GM12878 (cell line): Measurements from ENCODE around the gene SDS. TPM values are rescaled to one million over a fixed set of nuclear protein-coding genes. Genes with fewer than 3 reads are reported as not detected.

Source experiments
- BCL3 ChIP-seq: IDR thresholded peaks from 2 replicates; pipeline ENCODE4 v1.6.1; 2011; ENCODE audit warnings: borderline replicate concordance, low read depth, mild to moderate bottlenecking, moderate library complexity, low read length; ENCODE audit not compliant: insufficient read depth, poor library complexity, severe bottlenecking
- BMI1 ChIP-seq: fragments of 450-650 bp; IDR thresholded peaks from 2 replicates; pipeline ENCODE4 v1.6.1; 2016; ENCODE audit warnings: mild to moderate bottlenecking, moderate library complexity, borderline replicate concordance
- CBX3 ChIP-seq: fragments of 200-600 bp; sonication (generic); IDR thresholded peaks from 2 replicates; pipeline ENCODE4 v1.6.1; 2016; ENCODE audit warnings: low read depth, borderline replicate concordance
- ESRRA ChIP-seq: IDR thresholded peaks from 2 replicates; pipeline ENCODE4 v1.6.1; 2012; ENCODE audit warnings: mild to moderate bottlenecking, low read length, improper control_type of control experiment
- HCFC1 ChIP-seq: fragments of 150-350 bp; IDR thresholded peaks from 2 replicates; pipeline ENCODE4 v1.6.1; 2014; ENCODE audit warnings: low read length
- IKZF1 ChIP-seq: fragments of 450-650 bp; conservative IDR thresholded peaks from 2 replicates; pipeline ENCODE4 v1.6.1; 2017; ENCODE audit warnings: antibody characterized with exemption, mild to moderate bottlenecking
- IRF4 ChIP-seq: IDR thresholded peaks from 2 replicates; pipeline ENCODE4 v1.6.1; 2011; ENCODE audit warnings: low read depth, low read length
- LARP7 ChIP-seq: fragments of 450-650 bp; IDR thresholded peaks from 2 replicates; pipeline ENCODE4 v1.6.1; 2017; ENCODE audit warnings: mild to moderate bottlenecking
- MLLT1 ChIP-seq: fragments of 450-650 bp; IDR thresholded peaks from 2 replicates; pipeline ENCODE4 v1.6.1; 2016; ENCODE audit warnings: mild to moderate bottlenecking
- MYC ChIP-seq: IDR thresholded peaks from 2 replicates; pipeline ENCODE4 v1.6.1; 2011; ENCODE audit warnings: mild to moderate bottlenecking, low read length, moderate library complexity, inconsistent platforms; ENCODE audit not compliant: insufficient read depth, insufficient replicate concordance, insufficient read length, severe bottlenecking
- NFIC ChIP-seq: IDR thresholded peaks from 2 replicates; pipeline ENCODE4 v1.6.1; 2012; ENCODE audit warnings: low read depth, mild to moderate bottlenecking, inconsistent platforms, low read length, moderate library complexity
- NFXL1 ChIP-seq: fragments of 450-650 bp; IDR thresholded peaks from 2 replicates; pipeline ENCODE4 v1.6.1; 2017; ENCODE audit warnings: antibody characterized with exemption, mild to moderate bottlenecking, borderline replicate concordance
- NR2C1 ChIP-seq: fragments of 450-650 bp; IDR thresholded peaks from 2 replicates; pipeline ENCODE4 v1.6.1; 2017; ENCODE audit warnings: antibody characterized with exemption, mild to moderate bottlenecking, moderate library complexity
- PAX8 ChIP-seq: fragments of 450-650 bp; IDR thresholded peaks from 2 replicates; pipeline ENCODE4 v1.6.1; 2017; ENCODE audit warnings: mild to moderate bottlenecking, moderate library complexity
- POLR2AphosphoS5 ChIP-seq: IDR thresholded peaks from 2 replicates; pipeline ENCODE4 v1.6.1; 2011; ENCODE audit warnings: mild to moderate bottlenecking, low read length, inconsistent platforms
- POU2F2 ChIP-seq: IDR thresholded peaks from 3 replicates; pipeline ENCODE4 v1.6.1; 2011; ENCODE audit warnings: low read depth, mild to moderate bottlenecking, low read length, borderline replicate concordance
- RAD51 ChIP-seq: fragments of 450-650 bp; IDR thresholded peaks from 2 replicates; pipeline ENCODE4 v1.6.1; 2016; ENCODE audit warnings: moderate library complexity, mild to moderate bottlenecking, inconsistent platforms
- RB1 ChIP-seq: fragments of 450-650 bp; formaldehyde crosslinking; IDR thresholded peaks from 2 replicates; pipeline ENCODE4 v1.6.1; 2017; ENCODE audit warnings: mild to moderate bottlenecking, borderline replicate concordance
- RCOR1 ChIP-seq: conservative IDR thresholded peaks from 2 replicates; pipeline ENCODE4 v1.6.1; 2012; ENCODE audit warnings: low read depth, low read length, improper control_type of control experiment
- TCF12 ChIP-seq: IDR thresholded peaks from 2 replicates; pipeline ENCODE4 v1.6.1; 2011; ENCODE audit warnings: low read depth, mild to moderate bottlenecking, low read length
- ZNF622 ChIP-seq: fragments of 450-650 bp; IDR thresholded peaks from 2 replicates; pipeline ENCODE4 v1.6.1; 2017; ENCODE audit warnings: mild to moderate bottlenecking, inconsistent platforms
- ZZZ3 ChIP-seq: IDR thresholded peaks from 2 replicates; pipeline ENCODE4 v1.6.1; 2011; ENCODE audit warnings: low read depth; ENCODE audit not compliant: control insufficient read depth, insufficient read length
- polyA plus RNA-seq, 11 experiments: library from polyadenylated mRNA; depleted of rRNA in 4 of 11; unstranded in 6 of 11; stranded (reverse) in 5 of 11; fragments of >200 nt; fragmentation: Nextera tagmentation in 4 of 11; fragmentation: Illumina TruSeq in 1 of 11; extraction: Ambion mirVana in 4 of 11; extraction: Trizol in 1 of 11; gene quantifications; 1 replicate in 1 of 11; 2 replicates in 10 of 11; pipeline versions ENCODE4 v1.2.1 to v1.2.3, GENCODE V29; 2011 to 2016; ENCODE audit warnings: inconsistent platforms in 2 of 11, missing spikeins in 2 of 11, low read depth in 1 of 11
- total RNA-seq, 4 experiments: library from RNA; depleted of rRNA in 3 of 4; stranded (reverse); fragments of >200 nt in 3 of 4; fragmentation: Illumina TruSeq in 1 of 4; extraction: Trizol in 1 of 4; gene quantifications; 2 replicates each; pipeline versions ENCODE4 v1.2.1 to v1.2.3, GENCODE V29; 2013 to 2021
- TF ChIP-seq, protein P1 (sequence below): IDR thresholded peaks from 2 replicates; pipeline ENCODE4 v1.6.1; 2012; ENCODE audit warnings: low read length, inconsistent platforms
- TF ChIP-seq, protein P2 (sequence below): IDR thresholded peaks from 2 replicates; pipeline ENCODE4 v1.6.1; 2012; ENCODE audit warnings: low read depth, low read length, improper control_type of control experiment
- TF ChIP-seq, protein P3 (sequence below): IDR thresholded peaks from 2 replicates; pipeline ENCODE4 v1.6.1; 2011; ENCODE audit warnings: low read depth, mild to moderate bottlenecking, low read length, moderate library complexity, borderline replicate concordance; ENCODE audit errors: extremely low read depth

SDS gene
- total and polyA plus RNA-seq, 10 of the 15 experiments (the other 5 are each of a cell fraction or from before 2014, with no cell fraction given), result 0.18 TPM; not detected in 9

DNA sequence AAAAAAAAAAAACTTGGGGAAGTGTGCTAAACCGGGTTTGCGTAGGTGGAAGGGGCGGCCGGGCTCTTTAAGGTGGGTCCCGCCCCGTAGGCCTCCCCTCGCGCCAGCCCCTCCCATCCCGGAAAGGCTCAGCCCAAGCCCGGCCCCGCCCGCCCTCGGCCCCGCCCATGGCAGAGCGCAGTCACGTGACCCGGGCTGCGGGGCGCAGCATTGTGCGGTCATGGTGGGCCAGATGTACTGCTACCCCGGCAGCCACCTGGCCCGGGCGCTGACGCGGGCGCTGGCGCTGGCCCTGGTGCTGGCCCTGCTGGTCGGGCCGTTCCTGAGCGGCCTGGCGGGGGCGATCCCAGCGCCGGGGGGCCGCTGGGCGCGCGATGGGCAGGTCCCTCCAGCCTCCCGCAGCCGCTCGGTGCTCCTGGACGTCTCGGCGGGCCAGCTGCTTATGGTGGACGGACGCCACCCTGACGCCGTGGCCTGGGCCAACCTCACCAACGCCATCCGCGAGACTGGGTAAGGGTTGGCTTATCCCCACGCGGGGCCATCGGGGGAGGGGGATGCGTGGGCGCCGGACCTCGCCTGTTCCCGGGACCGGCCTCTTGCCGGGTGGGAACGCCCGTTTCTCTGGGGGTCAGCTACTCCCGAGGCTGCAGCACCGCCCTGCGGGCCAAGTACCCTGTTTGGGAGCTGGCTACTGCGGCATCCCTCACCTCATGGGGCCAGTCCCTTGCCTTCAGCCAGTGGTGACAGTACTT lies 45.1 kb downstream of the SDS start, which contains the start of gene PLBD2 (continued):
- no peak for TF ChIP-seq BCL3
- no peak for TF ChIP-seq PAX8
- TF ChIP-seq NR2C1, result no peak
- TF ChIP-seq IKZF1, result peak; percentile 75
- TF ChIP-seq, protein P1, sequence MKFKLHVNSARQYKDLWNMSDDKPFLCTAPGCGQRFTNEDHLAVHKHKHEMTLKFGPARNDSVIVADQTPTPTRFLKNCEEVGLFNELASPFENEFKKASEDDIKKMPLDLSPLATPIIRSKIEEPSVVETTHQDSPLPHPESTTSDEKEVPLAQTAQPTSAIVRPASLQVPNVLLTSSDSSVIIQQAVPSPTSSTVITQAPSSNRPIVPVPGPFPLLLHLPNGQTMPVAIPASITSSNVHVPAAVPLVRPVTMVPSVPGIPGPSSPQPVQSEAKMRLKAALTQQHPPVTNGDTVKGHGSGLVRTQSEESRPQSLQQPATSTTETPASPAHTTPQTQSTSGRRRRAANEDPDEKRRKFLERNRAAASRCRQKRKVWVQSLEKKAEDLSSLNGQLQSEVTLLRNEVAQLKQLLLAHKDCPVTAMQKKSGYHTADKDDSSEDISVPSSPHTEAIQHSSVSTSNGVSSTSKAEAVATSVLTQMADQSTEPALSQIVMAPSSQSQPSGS, result no peak
- no peak for TF ChIP-seq HCFC1
- no peak for TF ChIP-seq MYC
- TF ChIP-seq, protein P2, sequence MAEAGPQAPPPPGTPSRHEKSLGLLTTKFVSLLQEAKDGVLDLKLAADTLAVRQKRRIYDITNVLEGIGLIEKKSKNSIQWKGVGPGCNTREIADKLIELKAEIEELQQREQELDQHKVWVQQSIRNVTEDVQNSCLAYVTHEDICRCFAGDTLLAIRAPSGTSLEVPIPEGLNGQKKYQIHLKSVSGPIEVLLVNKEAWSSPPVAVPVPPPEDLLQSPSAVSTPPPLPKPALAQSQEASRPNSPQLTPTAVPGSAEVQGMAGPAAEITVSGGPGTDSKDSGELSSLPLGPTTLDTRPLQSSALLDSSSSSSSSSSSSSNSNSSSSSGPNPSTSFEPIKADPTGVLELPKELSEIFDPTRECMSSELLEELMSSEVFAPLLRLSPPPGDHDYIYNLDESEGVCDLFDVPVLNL, result no peak
- TF ChIP-seq MLLT1, result no peak
- peak; percentile 62; the same call in 1 of the 2 replicates for TF ChIP-seq RB1
- TF ChIP-seq ZZZ3, result no peak
- no peak for TF ChIP-seq CBX3
- TF ChIP-seq, protein P3, sequence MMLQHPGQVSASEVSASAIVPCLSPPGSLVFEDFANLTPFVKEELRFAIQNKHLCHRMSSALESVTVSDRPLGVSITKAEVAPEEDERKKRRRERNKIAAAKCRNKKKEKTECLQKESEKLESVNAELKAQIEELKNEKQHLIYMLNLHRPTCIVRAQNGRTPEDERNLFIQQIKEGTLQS, result peak; percentile 46; the same call in 1 of the 2 replicates
- TF ChIP-seq LARP7, result peak; percentile 79
- TF ChIP-seq NFXL1, result no peak
- TF ChIP-seq POU2F2, result no peak
- no peak for TF ChIP-seq IRF4
- no peak for TF ChIP-seq RCOR1
- TF ChIP-seq RAD51, result peak; percentile 94
- no peak for TF ChIP-seq NFIC
- TF ChIP-seq ZNF622, result no peak
- no peak for TF ChIP-seq ESRRA
- no peak for TF ChIP-seq BMI1
- TF ChIP-seq TCF12, result peak; percentile 85; the same call in 1 of the 2 replicates
- TF ChIP-seq POLR2AphosphoS5, result peak; percentile 31; the same call in 1 of the 2 replicates
